HCT116 (cell line): ENCODE results near the gene GTF2F1. TPM values are rescaled to one million over a fixed set of nuclear protein-coding genes. Genes with fewer than 3 reads are reported as not detected.

Experiments used
- ATAC-seq: fragments of 200-7000 bp; cut with Tn5 transposase; 2 replicates; pipeline ENCODE4 v1.9.1; 2020; ENCODE audit warnings: mild to moderate bottlenecking, moderate library complexity
- BruUV-seq: library from RNA; stranded (reverse); fragments of 400-500 nt; replicated peaks from 2 replicates; lab custom pipeline; 2021; lab: Mats Ljungman, UMichigan
- CTCF ChIA-PET: fragments of 300-600 bp; sonication (Branson Sonifier 250); formaldehyde crosslinking; loops from one replicate; lab custom pipeline; 2021; ENCODE audit warnings: antibody characterized with exemption; lab: Charles Lee
- POLR2A ChIA-PET: fragments of 300-600, 350-600 bp; sonication (Branson Sonifier 250); formaldehyde crosslinking; loops from one replicate; lab custom pipeline; 2021; ENCODE audit warnings: antibody characterized with exemption; lab: Charles Lee
- RAD21 ChIA-PET, 2 experiments: fragments of 300-600 bp; sonication (Branson Sonifier 250); formaldehyde crosslinking; loops; one replicate each; lab custom pipeline; 2023; ENCODE audit warnings: low total read pairs in 2 of 2; ENCODE audit not compliant: uncharacterized antibody in 2 of 2, unreplicated experiment in 2 of 2, low non-redundant PET in 1 of 2; lab: Charles Lee
- DNase-seq: peaks from one replicate; pipeline ENCODE4 v3.0.0-alpha.2; 2010; ENCODE audit warnings: low read depth, low spot score
- H2AFZ ChIP-seq: fragments of 200-600 bp; shearing (Covaris generic), sonication (generic); 2 replicates; pipeline ENCODE4 v1.6.1; 2017; ENCODE audit warnings: low read depth, mixed run types, mixed read lengths, antibody characterized with exemption, low read length; ENCODE audit not compliant: poor library complexity, severe bottlenecking
- H3K27ac ChIP-seq: 2 replicates; pipeline ENCODE4 v1.5.1; 2012; ENCODE audit warnings: low read depth, low read length
- H3K27me3 ChIP-seq: fragments of 200-600 bp; sonication (generic); 2 replicates; pipeline ENCODE4 v1.6.1; 2016; ENCODE audit warnings: mixed run types, low read length, mixed read lengths; ENCODE audit not compliant: insufficient read depth
- H3K36me3 ChIP-seq, 2 experiments: fragments of 200-500 bp in 1 of 2; fragments of 200-600 bp in 1 of 2; sonication (Bioruptor generic) in 1 of 2; sonication (generic) in 1 of 2; 2 replicates each; pipeline versions ENCODE4 v1.5.1 to v1.6.1; 2014 to 2016; ENCODE audit warnings: low read length in 2 of 2, inconsistent platforms in 1 of 2, mixed read lengths in 1 of 2, mixed run types in 1 of 2; ENCODE audit not compliant: insufficient read depth in 2 of 2, control insufficient read depth in 1 of 2
- H3K4me1 ChIP-seq, 2 experiments: fragments of 200-600 bp in 1 of 2; sonication (generic) in 1 of 2; 2 replicates each; pipeline versions ENCODE4 v1.5.1 to v1.6.1; 2012 to 2017; ENCODE audit warnings: low read length in 2 of 2, inconsistent platforms in 1 of 2, mild to moderate bottlenecking in 1 of 2, mixed read lengths in 1 of 2, mixed run types in 1 of 2, moderate library complexity in 1 of 2; ENCODE audit not compliant: insufficient read depth in 2 of 2, control insufficient read depth in 1 of 2
- H3K4me2 ChIP-seq: fragments of 200-600 bp; sonication (generic); 2 replicates; pipeline ENCODE4 v1.6.1; 2017; ENCODE audit warnings: mixed run types, low read length, mixed read lengths
- H3K4me3 ChIP-seq, 2 experiments: fragments of 200-600 bp in 1 of 2; sonication (generic) in 1 of 2; replicated peaks in 1 of 2; 2 replicates each; pipeline ENCODE4 v1.5.1; 2011 to 2016; ENCODE audit warnings: low read length in 2 of 2, control low read depth in 1 of 2, low read depth in 1 of 2, mild to moderate bottlenecking in 1 of 2, mixed read lengths in 1 of 2, mixed run types in 1 of 2
- H3K79me2 ChIP-seq: fragments of 200-600 bp; sonication (generic); 2 replicates; pipeline ENCODE4 v1.6.1; 2017; ENCODE audit warnings: mild to moderate bottlenecking, mixed run types, low read length, moderate library complexity, mixed read lengths; ENCODE audit not compliant: insufficient read depth
- H3K9ac ChIP-seq: fragments of 200-600 bp; sonication (generic); 2 replicates; pipeline ENCODE4 v1.6.1; 2016; ENCODE audit warnings: low read length, mixed read lengths
- H3K9me2 ChIP-seq: fragments of 200-600 bp; sonication (generic), shearing (Covaris generic); 2 replicates; pipeline ENCODE4 v1.6.1; 2017; ENCODE audit warnings: mixed run types, mild to moderate bottlenecking, moderate library complexity; ENCODE audit not compliant: insufficient read depth
- H3K9me3 ChIP-seq, 2 experiments: fragments of 200-500 bp in 1 of 2; fragments of 200-600 bp in 1 of 2; sonication (Bioruptor generic) in 1 of 2; sonication (generic) in 1 of 2; 2 replicates each; pipeline ENCODE4 v1.6.1; 2014 to 2017; ENCODE audit warnings: low read length in 2 of 2, mixed read lengths in 2 of 2, inconsistent platforms in 1 of 2, low read depth in 1 of 2, mild to moderate bottlenecking in 1 of 2, mixed run types in 1 of 2, moderate library complexity in 1 of 2; ENCODE audit not compliant: control insufficient read depth in 1 of 2, insufficient read depth in 1 of 2
- H4K20me1 ChIP-seq: fragments of 200-600 bp; sonication (generic), shearing (Covaris generic); 2 replicates; pipeline ENCODE4 v1.6.1; 2017; ENCODE audit warnings: mixed run types, mild to moderate bottlenecking, moderate library complexity; ENCODE audit not compliant: insufficient read depth
- CBX3 ChIP-seq: IDR thresholded peaks from 2 replicates; pipeline ENCODE4 v1.6.1; 2012; ENCODE audit warnings: low read depth
- CTCF ChIP-seq, 3 experiments: fragments of 200-600 bp in 1 of 3; sonication (generic) in 1 of 3; IDR thresholded peaks in 2 of 3; conservative IDR thresholded peaks in 1 of 3; 2 replicates each; pipeline ENCODE4 v1.5.1; 2012 to 2017; ENCODE audit warnings: low read depth in 2 of 3, low read length in 2 of 3, antibody characterized with exemption in 1 of 3, borderline replicate concordance in 1 of 3, control low read depth in 1 of 3, mild to moderate bottlenecking in 1 of 3, mixed read lengths in 1 of 3, mixed run types in 1 of 3, moderate library complexity in 1 of 3; ENCODE audit not compliant: insufficient read depth in 1 of 3
- EZH2 ChIP-seq: fragments of 200-600 bp; sonication (generic); IDR thresholded peaks from 2 replicates; pipeline ENCODE4 v1.6.1; 2017; ENCODE audit warnings: antibody characterized with exemption, mixed run types
- FOSL1 ChIP-seq: IDR thresholded peaks from 2 replicates; pipeline ENCODE4 v1.6.1; 2012; ENCODE audit warnings: low read depth
- JUND ChIP-seq: IDR thresholded peaks from 2 replicates; pipeline ENCODE4 v1.6.1; 2012
- POLR2A ChIP-seq: IDR thresholded peaks from 2 replicates; pipeline ENCODE4 v1.7.0; 2011; ENCODE audit warnings: borderline replicate concordance; ENCODE audit not compliant: insufficient read depth, insufficient read length; ENCODE audit errors: extremely low read depth
- POLR2AphosphoS5 ChIP-seq: IDR thresholded peaks from 2 replicates; pipeline ENCODE4 v1.6.1; 2011; ENCODE audit warnings: mild to moderate bottlenecking, low read depth, low read length, moderate library complexity
- TCF7L2 ChIP-seq: IDR thresholded peaks from 2 replicates; pipeline ENCODE4 v1.7.0; 2011; ENCODE audit warnings: borderline replicate concordance, inconsistent platforms; ENCODE audit not compliant: insufficient read depth, insufficient read length; ENCODE audit errors: extremely low read depth
- YY1 ChIP-seq: IDR thresholded peaks from 2 replicates; pipeline ENCODE4 v1.6.1; 2011; ENCODE audit warnings: low read length, low read depth, moderate library complexity, mild to moderate bottlenecking; ENCODE audit not compliant: insufficient replicate concordance; ENCODE audit errors: extremely low read depth
- intact Hi-C: fragments of 100-400 bp; cut with micrococcal nuclease; formaldehyde crosslinking; loops from 2 replicates; pipeline ENCODE4 v1.10.0; 2022
- total RNA-seq: library from RNA; stranded (reverse); gene quantifications from one replicate; pipeline ENCODE4 v1.2.1, GENCODE V29; 2021; ENCODE audit not compliant: unreplicated experiment

GTF2F1 gene
- total RNA-seq, 1 experiment from 2014 or later: 82.0 TPM

- DNase-seq: no peak
- H4K20me1 ChIP-seq: no peaks in the 10 kb centered on the region
- H3K79me2 ChIP-seq: peaks cover 26% of the 10 kb centered on the region
- H3K36me3 ChIP-seq: peaks cover 39 to 45% of the 10 kb centered on the region in 2 experiments
- H3K9me2 ChIP-seq: no peaks in the 10 kb centered on the region
- intact Hi-C loops: no loop called here
- H3K9ac ChIP-seq: no peak overlapping the region
- ChIA-PET POLR2A (no interaction called here), RAD21 (no interaction called here)
- no peak overlapping the region for H3K27ac ChIP-seq
- BruUV-seq: TSS peak; percentile 50
- no peaks in the 10 kb centered on the region for H3K4me1 ChIP-seq
- no peaks in the 10 kb centered on the region for H3K9me3 ChIP-seq
- TF ChIP-seq YY1 (no peak), CTCF (IDR thresholded peaks at IDR 0.05 in 2 of 3, conservative IDR thresholded peaks at IDR 0.05 in 1 of 3; ENCODE audit: borderline replicate concordance in 1 of 3, insufficient read depth in 1 of 3, low read depth in 2 of 3, low read length in 2 of 3) (0 out of 6 replicates have a peak, but pooled peaks of 1 of the 3 experiments have one; percentile 10), JUND (no peak), POLR2AphosphoS5 (no peak)
- TF ChIP-seq, all 23 proteins: peak for 1
- Histone ChIP-seq H2AFZ (no peak overlapping the region), H3K27me3 (no peaks in the 10 kb centered on the region), H3K4me3 (no peak overlapping the region), H3K4me2 (no peak overlapping the region)
- ATAC-seq: no peak
- CTCF ChIA-PET: no interaction called here
Observed at GRCh38 chr19:6413721-6414643, 21.0 kb upstream of the GTF2F1 start.

- POLR2A ChIA-PET: no interaction called here
Observed at GRCh38 chr19:6413291-6413690, 20.3 kb upstream of the GTF2F1 start.

More at GRCh38 chr19:6413291-6413690, 20.3 kb upstream of the GTF2F1 start:
- H3K4me1 ChIP-seq: no peaks in the 10 kb centered on the region
- no peaks in the 10 kb centered on the region for H3K9me2 ChIP-seq
- H3K27me3 ChIP-seq: no peaks in the 10 kb centered on the region
- CTCF ChIA-PET: no interaction called here
- H3K4me3 ChIP-seq: no peak overlapping the region
- no peak overlapping the region for H3K27ac ChIP-seq
- intact Hi-C loops: no loop called here
- H3K4me2 ChIP-seq: no peak overlapping the region
- H2AFZ ChIP-seq: no peak overlapping the region
- RAD21 ChIA-PET: no interaction called here
- peaks cover 32 to 38% of the 10 kb centered on the region in 2 experiments for H3K36me3 ChIP-seq
- BruUV-seq: no TSS peak
- H3K9me3 ChIP-seq: no peaks in the 10 kb centered on the region
- no peak overlapping the region for H3K9ac ChIP-seq
- TF ChIP-seq CTCF (IDR thresholded peaks at IDR 0.05 in 2 of 3, conservative IDR thresholded peaks at IDR 0.05 in 1 of 3; ENCODE audit: borderline replicate concordance in 1 of 3, insufficient read depth in 1 of 3, low read depth in 2 of 3, low read length in 2 of 3) (no peak), FOSL1 (no peak), CBX3 (no peak), EZH2 (no peak), TCF7L2 (no peak), POLR2A (no peak)
- no peak for ATAC-seq
- H4K20me1 ChIP-seq: no peaks in the 10 kb centered on the region
- DNase-seq: no peak
- H3K79me2 ChIP-seq: peaks cover 19% of the 10 kb centered on the region; the same call in 1 of the 2 replicates
